SKM-1 (cell line): ENCODE measurements around the gene IRX1.

Experiments used
- DNase-seq: peaks from one replicate; lab custom pipeline; 2025; ENCODE audit not compliant: unreplicated experiment; lab: John Stamatoyannopoulos, UW

IRX1 gene

GRCh38 chr5:3650320-3650719, 54.7 kb downstream of the IRX1 start:
- no peak for DNase-seq

DNA sequence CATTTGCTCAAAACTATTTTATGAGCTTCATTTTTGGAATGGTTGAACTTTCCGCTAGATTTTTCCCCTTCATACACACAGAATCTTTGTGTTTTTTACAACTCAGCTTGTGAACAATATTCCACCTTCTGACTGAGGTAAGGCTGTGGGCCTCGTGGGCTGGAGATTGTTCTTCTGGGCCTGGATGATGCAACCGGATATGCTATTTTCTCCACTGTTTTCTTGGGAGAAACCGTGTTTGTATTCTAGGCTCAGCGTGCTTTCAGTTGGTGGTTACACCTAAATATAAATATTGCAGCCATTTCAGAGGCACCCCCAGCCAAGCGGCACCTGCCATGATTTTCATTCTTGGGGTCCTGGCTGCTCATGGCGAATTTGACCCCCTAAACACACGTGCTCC, 55.2 kb downstream of the IRX1 start:
- no peak for DNase-seq
